Left lung (tissue), 10 donors: ENCODE data around the gene IFT27. TPM values are rescaled to one million over a fixed set of nuclear protein-coding genes. Genes with fewer than 3 reads are reported as not detected.
A peak's percentile ranks its signal among the peaks of the same experiment; 100 is the strongest.

Experiments
- ATAC-seq: fragments of 200-7000 bp; cut with Tn5 transposase; one replicate; pipeline ENCODE4 v1.9.1; 2020; ENCODE audit warnings: moderate library complexity
- DNase-seq, 4 donors: peaks; one replicate each; pipeline ENCODE4 v3.0.0-alpha.2; 2013 to 2020
- H3K27ac ChIP-seq, 2 donors: fragments of 200-600 bp; sonication (generic) in 1 of 2; one replicate each; pipeline versions ENCODE4 v1.5.0 to v1.8.0; 2020 to 2021
- H3K27me3 ChIP-seq, 2 donors: fragments of 200-600 bp; sonication (generic) in 1 of 2; one replicate each; pipeline versions ENCODE4 v1.5.0 to v1.8.0; 2020 to 2021
- H3K36me3 ChIP-seq, 2 donors: fragments of 200-600 bp; sonication (generic) in 1 of 2; one replicate each; pipeline versions ENCODE4 v1.5.0 to v1.8.0; 2020 to 2021
- H3K4me1 ChIP-seq, 2 donors: fragments of 200-600 bp; one replicate each; pipeline ENCODE4 v1.8.0; 2021
- H3K4me3 ChIP-seq, 2 donors: fragments of 200-600 bp; sonication (generic) in 1 of 2; one replicate each; pipeline versions ENCODE4 v1.5.0 to v1.8.0; 2020 to 2021; ENCODE audit warnings: mild to moderate bottlenecking in 1 of 2
- H3K9me3 ChIP-seq, 2 donors: fragments of 200-600 bp; sonication (generic) in 1 of 2; one replicate each; pipeline versions ENCODE4 v1.5.0 to v1.8.0; 2020 to 2021
- intact Hi-C, 2 donors: fragments of 100-400 bp; cut with DNase I; formaldehyde crosslinking; loops; one replicate each; pipeline versions ENCODE4 v1.11.2 to v1.14.2; 2022
- polyA plus RNA-seq, 6 donors: library from polyadenylated mRNA; unstranded; fragments of 120-200 nt; gene quantifications; one replicate each; pipeline ENCODE4 v1.2.1, GENCODE V29; 2013; ENCODE audit not compliant: insufficient read length in 6 of 6
- total RNA-seq, 2 donors: library from RNA; stranded (reverse); fragmentation: NEBNext Ultra II Directional; extraction: Animal tissue kit (Norgen Biotek cat#: 25700); gene quantifications; one replicate each; pipeline ENCODE4 v1.2.1, GENCODE V29; 2021
- TF ChIP-seq, protein P1 (sequence below), 2 donors: fragments of 200-600 bp; sonication (generic) in 1 of 2; IDR thresholded peaks; one replicate each; pipeline versions ENCODE4 v1.5.0 to v1.8.0; 2021; ENCODE audit warnings: antibody characterized with exemption in 2 of 2
- donor health status: DM: no; HTN: yes; CAD: no.
- donor health status: DM: no; HTN: no; CAD: no.

Gene IFT27
- total and polyA plus RNA-seq, 8 donors: 24.5 to 59.0 (median 49.0) TPM

DNA sequence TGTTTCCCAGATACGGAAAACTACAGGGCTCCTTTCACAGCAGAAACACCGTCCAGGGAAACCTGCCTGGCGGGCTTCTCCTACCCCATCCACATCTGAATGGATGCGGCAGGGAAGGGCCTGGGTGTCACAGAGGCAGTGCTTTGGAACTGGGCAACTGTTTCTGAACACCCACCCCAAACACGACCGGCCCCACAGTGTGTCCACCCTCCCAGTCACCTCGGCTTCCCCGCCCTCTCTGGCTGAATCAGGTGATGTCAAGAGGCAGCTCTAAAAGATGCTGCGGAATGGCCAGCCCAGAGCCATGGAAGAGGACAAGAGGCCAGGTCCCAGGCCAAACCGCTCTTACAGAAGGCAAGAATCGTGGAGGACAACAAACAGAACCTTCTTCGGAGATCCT lies 22.0 kb downstream of the IFT27 start:
- intact Hi-C loops: no loop called here
- H3K9me3 ChIP-seq: no peaks in the 10 kb centered on the region
- no peak for ATAC-seq
- TF ChIP-seq, protein P1, sequence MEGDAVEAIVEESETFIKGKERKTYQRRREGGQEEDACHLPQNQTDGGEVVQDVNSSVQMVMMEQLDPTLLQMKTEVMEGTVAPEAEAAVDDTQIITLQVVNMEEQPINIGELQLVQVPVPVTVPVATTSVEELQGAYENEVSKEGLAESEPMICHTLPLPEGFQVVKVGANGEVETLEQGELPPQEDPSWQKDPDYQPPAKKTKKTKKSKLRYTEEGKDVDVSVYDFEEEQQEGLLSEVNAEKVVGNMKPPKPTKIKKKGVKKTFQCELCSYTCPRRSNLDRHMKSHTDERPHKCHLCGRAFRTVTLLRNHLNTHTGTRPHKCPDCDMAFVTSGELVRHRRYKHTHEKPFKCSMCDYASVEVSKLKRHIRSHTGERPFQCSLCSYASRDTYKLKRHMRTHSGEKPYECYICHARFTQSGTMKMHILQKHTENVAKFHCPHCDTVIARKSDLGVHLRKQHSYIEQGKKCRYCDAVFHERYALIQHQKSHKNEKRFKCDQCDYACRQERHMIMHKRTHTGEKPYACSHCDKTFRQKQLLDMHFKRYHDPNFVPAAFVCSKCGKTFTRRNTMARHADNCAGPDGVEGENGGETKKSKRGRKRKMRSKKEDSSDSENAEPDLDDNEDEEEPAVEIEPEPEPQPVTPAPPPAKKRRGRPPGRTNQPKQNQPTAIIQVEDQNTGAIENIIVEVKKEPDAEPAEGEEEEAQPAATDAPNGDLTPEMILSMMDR (IDR thresholded peaks at IDR 0.05): no peak
- H3K4me3 ChIP-seq: no peak overlapping the region
- DNase-seq: peak in 1 of 4 donors; percentile 29
- H3K4me1 ChIP-seq: peaks cover 0 to 4% of the 10 kb centered on the region in 2 donors
- no peaks in the 10 kb centered on the region for H3K36me3 ChIP-seq
- H3K27ac ChIP-seq: no peak overlapping the region
- peaks cover 7 to 53% of the 10 kb centered on the region in 2 donors for H3K27me3 ChIP-seq

DNA sequence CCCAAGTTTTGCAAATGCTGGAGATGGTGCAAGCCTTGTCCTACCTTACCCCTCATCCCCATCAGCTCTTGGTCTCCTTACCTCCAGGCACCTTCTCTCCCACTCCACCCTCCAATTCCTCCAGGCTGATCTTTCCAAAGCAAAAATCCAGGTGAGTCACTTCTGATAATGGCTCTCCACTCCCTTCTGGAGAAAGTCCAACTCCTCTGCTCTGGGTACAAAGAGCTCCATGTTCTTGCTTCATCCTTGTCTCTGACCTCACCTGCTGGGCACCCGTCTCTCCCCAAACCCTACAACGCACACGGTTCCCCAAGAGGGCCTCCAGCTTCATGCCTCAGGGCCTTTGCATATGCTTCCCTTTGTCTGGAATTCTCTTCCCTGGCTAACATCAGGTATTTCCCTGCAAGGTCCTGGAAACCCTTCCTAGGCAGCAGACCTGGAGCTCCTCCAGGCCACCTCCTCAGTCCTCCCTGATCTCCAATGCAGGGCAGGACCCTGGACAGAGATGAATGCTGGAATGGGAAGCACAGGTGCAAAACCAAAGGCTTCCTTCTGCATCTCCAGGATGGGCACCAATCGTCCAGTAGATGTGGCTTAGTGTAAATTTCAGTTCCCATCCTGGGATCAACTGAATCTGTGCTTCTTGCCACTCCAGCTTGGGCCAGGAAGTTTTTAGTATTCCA lies 22.7 kb downstream of the IFT27 start:
- H3K4me3 ChIP-seq: no peak overlapping the region
- no peak overlapping the region for H3K27ac ChIP-seq
- TF ChIP-seq, protein P1 (IDR thresholded peaks at IDR 0.05): no peak
- no peak for ATAC-seq
- peaks cover 0 to 4% of the 10 kb centered on the region in 2 donors for H3K4me1 ChIP-seq
- intact Hi-C loops: no loop called here
- H3K9me3 ChIP-seq: no peaks in the 10 kb centered on the region
- peak in 1 of 4 donors; percentile 23 for DNase-seq
- peaks cover 7 to 53% of the 10 kb centered on the region in 2 donors for H3K27me3 ChIP-seq
- H3K36me3 ChIP-seq: no peaks in the 10 kb centered on the region

DNA sequence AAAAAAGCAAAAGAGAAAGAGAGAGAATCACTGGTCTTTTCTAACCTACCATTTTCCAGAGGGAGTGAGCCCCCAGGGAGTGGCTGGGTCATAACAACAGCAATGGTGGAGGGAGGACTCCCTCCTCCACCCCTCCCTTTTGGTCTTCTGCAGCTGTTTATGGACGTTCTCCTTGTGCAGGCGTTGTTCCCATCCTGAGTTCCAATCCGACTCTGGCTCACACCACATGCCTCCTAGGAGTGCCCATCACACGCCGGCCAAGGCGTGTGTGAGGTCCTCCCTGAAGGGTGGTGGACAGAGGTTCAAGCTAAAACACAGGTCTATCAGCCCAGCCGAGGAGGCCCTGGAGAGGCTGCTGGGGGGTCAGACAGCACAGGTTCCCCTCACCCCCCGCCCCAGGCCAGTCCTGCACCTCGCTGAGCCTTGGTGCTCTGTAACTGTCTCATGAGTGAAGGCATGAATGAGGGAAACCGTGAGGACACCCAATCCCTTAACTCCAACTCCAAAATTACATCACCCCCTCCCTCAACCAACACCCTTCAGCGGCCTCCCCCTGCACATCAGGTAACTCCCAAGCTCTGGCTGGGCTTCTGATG lies 29.4 kb downstream of the IFT27 start:
- no peak for ATAC-seq

DNA sequence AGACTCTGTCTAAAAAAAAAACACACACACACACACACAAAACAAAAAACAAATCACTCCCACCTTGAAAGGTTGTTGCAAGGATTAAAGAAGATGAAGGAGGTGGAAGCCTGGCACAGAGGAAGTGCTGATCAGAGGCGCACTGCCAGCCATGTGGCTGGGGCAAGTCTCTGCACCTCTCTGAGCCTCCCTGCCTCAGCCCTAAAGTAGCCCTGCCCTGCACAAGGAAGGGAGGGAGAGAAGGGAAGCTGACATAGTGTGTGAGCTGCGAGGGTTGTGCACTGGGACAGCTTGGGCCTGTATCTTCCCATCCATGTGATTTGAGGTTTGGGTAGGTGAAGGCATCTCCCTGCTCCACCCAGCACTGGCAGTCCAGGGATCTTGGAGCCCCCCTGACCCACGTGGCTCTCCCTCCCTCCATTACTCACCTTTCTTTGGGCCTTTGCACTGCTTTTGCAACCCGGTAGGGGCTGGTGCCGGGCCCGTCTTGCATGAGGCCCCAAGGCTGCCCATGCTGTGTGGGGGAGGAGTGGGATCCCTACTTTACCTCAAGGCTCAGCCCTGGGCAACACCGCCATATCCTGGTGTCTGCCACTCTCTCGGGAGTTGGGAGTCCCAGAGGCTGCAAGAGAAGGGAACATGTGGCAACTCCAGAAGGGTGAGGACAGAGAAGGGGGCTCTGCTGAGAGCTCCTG lies 30.5 kb downstream of the IFT27 start:
- ATAC-seq (no peak), DNase-seq (peak in 1 of 4 donors; percentile 22)
- TF ChIP-seq, protein P1 (IDR thresholded peaks at IDR 0.05): no peak
- Histone ChIP-seq H3K4me1 (no peaks in the 10 kb centered on the region), H3K27ac (no peak overlapping the region), H3K36me3 (no peaks in the 10 kb centered on the region), H3K9me3 (no peaks in the 10 kb centered on the region), H3K4me3 (no peak overlapping the region), H3K27me3 (peaks cover 0 to 44% of the 10 kb centered on the region in 2 donors)
- intact Hi-C loops: no loop called here

More for the DNA sequence above, 29.4 kb downstream of the IFT27 start:
- intact Hi-C loops: no loop called here
- peak in 1 of 4 donors; percentile 14 for DNase-seq
- TF ChIP-seq, protein P1 (IDR thresholded peaks at IDR 0.05): no peak
- Histone ChIP-seq H3K9me3 (no peaks in the 10 kb centered on the region), H3K27ac (no peak overlapping the region), H3K27me3 (peaks cover 0 to 44% of the 10 kb centered on the region in 2 donors), H3K4me1 (no peaks in the 10 kb centered on the region), H3K36me3 (no peaks in the 10 kb centered on the region), H3K4me3 (no peak overlapping the region)

DNA sequence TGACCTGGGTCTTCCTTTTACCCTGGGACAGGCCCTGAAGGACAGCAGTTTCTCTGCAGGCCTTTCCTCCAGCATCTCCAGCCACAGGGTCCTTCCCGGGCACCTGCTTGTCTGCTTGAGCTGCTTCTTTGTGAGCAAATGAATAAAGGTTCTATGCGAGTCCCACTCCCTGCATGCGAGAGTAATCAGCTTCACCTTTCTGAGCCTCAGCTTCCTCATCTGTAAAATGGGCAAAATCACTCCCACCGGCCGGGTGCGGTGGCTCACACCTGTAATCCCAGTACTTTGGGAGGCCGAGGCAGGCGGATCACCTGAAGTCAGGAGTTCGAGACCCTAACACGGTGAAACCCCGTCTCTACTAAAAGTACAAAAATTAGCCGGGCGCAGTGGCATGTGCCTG lies 31.1 kb downstream of the IFT27 start:
- no peak overlapping the region for H3K4me3 ChIP-seq
- TF ChIP-seq, protein P1 (IDR thresholded peaks at IDR 0.05): no peak
- no peaks in the 10 kb centered on the region for H3K9me3 ChIP-seq
- H3K27me3 ChIP-seq: peaks cover 0 to 44% of the 10 kb centered on the region in 2 donors
- no peaks in the 10 kb centered on the region for H3K36me3 ChIP-seq
- ATAC-seq (no peak), DNase-seq (no peak)
- no peak overlapping the region for H3K27ac ChIP-seq
- intact Hi-C loops: no loop called here
- H3K4me1 ChIP-seq: no peaks in the 10 kb centered on the region
